Fibroblast of skin of left quadriceps (primary cell): Measurements from ENCODE around the gene MAPRE2.
A peak's percentile ranks its signal among the peaks of the same experiment; 100 is the strongest.

ENCODE experiments used
- DNase-seq, 2 experiments: peaks; one replicate each; pipeline ENCODE4 v3.0.0-alpha.2; 2013; ENCODE audit warnings: low read depth in 2 of 2

The MAPRE2 gene

DNA sequence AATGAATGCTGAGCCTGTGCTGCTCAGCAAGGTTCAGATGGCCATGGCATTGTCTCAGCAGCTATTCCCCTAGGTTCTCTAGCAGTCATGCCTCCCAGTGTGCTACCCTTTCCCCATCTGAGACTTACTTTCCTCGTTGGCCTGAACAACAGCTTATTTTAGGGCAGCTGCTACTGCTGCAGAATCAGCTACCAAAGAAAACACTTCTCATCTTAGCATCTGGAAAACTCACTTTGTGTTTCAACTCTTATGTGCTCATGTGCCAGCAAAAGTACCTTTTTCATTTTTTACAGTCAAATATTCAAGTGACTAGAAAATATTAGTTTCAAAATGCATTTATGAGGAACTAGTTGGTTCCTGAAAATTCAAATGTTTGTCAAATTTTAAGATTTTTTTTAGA, 139.2 kb downstream of the MAPRE2 start:
- no peak for DNase-seq

DNA sequence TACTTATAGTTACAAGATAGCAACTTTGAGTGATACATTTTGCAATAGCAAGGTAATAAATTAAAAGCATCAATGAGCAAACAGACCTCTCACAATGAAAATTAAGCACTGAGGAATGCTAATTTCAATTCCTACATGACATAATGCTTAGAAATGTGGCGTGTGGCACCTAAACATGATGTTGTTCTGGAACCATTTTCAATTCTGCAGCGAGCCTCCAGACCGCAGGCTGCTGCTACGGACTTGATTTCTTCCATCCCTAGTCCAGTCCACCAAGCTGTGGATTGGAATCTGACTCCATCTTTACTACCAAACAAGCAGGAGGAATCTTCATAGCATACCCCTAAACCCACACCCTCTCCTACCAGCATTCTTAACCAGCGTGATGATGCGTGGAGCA, 140.9 kb downstream of the MAPRE2 start:
- DNase-seq: peak; percentile 17 to 20

DNA sequence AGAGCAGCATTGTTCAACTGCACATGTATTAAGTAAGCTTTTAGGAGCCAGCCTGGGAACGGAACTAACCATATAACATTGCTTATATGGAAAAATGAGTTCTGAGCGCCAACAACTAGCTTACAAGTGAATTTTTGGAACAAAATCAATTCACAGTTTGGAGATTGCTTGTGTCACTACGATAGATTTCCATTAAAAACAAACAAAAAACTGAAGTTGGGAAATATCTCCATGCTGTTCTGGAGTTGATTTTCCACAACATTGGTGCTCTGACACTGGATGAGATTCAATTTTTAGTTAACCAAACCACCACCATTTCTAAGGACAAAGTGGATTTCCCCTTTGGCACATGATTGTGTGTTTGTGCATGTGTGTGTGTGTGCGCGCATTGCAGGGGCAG, 142.7 kb downstream of the MAPRE2 start:
- DNase-seq: no peak

DNA sequence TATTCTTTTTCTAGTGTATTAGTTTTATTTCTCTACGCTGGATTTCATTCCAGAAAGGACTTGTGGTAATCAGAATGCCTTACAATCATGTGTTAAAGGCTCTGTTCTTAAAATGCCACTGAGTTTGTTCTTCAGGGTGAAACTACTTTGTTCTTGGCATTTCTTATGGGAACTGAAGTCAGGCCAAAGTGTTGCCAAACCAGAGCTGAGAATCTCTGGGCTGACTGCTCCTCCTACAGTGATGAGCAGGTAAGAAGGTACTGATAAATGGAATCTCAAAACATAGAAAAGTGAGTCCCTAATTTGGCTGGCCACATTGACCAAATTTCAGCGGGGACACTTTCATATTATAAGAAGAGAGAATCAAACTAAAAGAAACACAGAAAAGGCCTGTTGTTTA, 144.6 kb downstream of the MAPRE2 start:
- DNase-seq: no peak

DNA sequence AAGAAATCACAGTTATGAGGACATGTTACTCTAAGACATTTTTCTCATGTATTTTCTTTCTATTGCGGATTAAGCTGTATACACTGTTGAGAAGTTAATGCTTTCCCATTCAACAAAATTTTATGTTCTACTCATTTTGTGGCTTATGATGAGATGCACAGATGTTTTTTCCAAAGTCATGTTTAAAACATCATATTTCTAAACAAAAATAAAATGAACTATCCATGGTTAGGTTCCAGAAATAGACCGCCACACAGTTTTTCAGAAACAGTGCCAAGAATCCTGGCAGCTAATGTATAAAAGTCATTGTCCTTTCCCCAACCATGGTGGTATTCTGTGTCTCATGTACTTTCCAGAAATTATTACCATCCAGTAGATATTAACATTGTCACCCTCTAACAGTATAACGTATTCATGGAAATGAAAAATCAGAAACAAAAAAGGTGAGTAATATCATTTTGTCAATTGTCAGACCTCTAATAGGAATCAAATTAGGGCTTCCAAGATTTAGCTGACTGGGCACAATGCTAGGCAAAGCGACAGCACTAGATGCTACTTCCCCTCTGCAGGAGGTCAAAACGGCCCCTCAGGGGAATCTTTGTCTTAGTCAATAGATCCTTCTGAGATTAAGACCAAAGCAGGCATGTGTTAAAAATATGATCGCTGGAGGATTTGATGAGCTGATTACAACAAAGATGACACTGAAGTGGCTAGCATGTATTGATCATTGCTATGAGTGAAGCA, 145.2 kb downstream of the MAPRE2 start:
- no peak for DNase-seq

DNA sequence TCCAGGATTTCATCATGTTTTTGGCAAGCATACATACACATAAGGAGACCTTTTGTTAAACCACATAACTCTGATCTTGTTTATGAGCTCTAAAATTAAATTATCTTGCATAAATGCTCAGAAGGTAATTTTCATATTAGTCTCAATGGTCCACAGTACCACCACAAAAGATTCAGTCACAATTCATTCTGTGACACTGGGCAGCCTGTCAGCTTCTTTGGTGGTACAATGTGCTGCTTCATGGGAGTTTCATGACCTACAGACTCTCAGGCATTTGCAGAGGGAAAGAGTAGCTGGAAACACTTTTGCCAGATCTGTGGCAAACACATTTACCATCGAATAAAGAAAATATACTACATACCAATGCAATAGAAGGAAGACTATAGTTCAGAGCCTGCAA, 148.3 kb downstream of the MAPRE2 start:
- no peak for DNase-seq

DNA sequence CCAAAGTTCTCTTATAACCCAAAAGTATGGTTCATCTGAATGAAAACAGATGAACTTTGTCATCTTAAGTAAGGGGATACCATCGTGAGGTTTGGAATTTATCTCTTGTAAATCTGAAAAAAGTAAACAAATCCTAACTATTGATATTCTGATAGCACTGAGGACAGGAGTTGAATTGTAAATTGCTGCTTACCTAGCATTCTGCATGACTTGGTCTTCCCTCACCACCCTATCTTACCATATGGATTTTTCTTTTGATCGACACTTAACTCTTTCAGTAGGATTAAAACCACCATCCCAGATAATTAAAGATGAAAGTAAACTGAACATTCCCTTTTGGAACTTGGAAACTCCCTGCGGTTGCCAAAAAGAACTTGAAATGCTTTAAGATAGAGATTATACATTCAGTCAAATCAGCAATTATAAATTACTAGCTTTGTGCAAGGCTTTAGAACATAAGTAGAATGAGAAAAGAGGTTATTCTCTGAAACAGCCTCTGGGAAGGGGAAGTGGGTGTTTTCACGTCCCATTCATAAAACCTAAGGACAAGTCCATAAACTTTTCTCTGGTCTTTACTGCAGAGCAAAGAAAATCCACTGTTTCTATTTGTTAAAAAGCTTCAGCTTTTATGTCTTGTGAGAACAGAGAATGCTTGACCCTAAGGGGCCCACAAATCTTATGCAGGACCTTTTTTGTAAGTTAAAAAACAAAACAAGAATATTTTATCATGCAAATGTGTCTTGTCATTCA, 149.9 kb downstream of the MAPRE2 start:
- DNase-seq: no peak

DNA sequence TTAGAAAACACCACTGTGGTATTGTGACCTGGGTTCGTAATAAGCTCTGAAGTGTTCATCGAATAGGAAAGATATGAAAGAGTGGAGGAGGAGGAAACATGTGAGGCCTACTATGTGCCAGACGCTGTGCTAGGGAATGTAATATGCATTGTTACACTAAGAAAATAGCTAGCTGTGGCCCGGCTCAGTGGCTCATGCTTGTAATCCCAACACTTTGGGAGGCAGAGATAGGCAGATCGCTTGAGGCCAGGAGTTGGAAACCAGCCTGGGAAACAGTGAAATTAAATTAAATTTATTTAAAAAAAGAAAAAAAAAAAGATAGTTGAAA, 150.4 kb downstream of the MAPRE2 start:
- DNase-seq: no peak

DNA sequence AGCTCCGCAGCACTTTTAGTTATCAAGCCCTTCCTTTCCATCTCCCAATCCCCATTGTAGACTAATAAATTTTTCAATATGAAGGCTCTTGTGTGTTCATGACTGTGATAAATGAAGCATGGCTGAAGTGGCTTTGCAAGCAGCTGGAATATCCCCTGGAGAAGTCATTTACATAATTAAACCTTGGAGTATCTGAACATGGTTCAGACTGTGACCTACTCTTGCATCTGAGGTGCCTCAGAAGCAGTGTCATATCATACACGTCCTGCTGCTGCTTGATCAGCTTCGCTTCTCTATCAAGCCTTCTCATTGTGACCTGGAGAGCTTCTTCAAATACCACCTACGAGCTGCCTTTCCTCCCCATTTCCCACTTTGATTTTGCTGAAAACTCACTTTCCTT, 151.2 kb downstream of the MAPRE2 start:
- no peak for DNase-seq
